BLaER1 treated with 17β-estradiol and CSF1 and Interleukin-3, amounts not matched to agents 10 nM and 100 nM (cell line): ENCODE measurements around the gene PUS10.

ENCODE experiments used
- H3K27ac ChIP-seq, 11 experiments: shearing (Covaris generic); formaldehyde crosslinking; 2 replicates each; pipeline ENCODE4 v1.8.1; 2022
- H3K27me3 ChIP-seq, 11 experiments: shearing (Covaris generic); formaldehyde crosslinking; 2 replicates each; pipeline ENCODE4 v1.8.1; 2022
- H3K36me3 ChIP-seq, 11 experiments: shearing (Covaris generic); formaldehyde crosslinking; 2 replicates each; pipeline ENCODE4 v1.8.1; 2022
- H3K4me1 ChIP-seq, 10 experiments: shearing (Covaris generic); formaldehyde crosslinking; 2 replicates each; pipeline ENCODE4 v1.8.1; 2022
- H3K4me2 ChIP-seq, 11 experiments: shearing (Covaris generic); formaldehyde crosslinking; 2 replicates each; pipeline ENCODE4 v1.8.1; 2022
- H3K4me3 ChIP-seq, 10 experiments: shearing (Covaris generic); formaldehyde crosslinking; 2 replicates each; pipeline ENCODE4 v1.8.1; 2022
- H3K9ac ChIP-seq, 11 experiments: shearing (Covaris generic); formaldehyde crosslinking; 2 replicates each; pipeline ENCODE4 v1.8.1; 2022
- H3K9me3 ChIP-seq, 11 experiments: shearing (Covaris generic); formaldehyde crosslinking; replicated peaks in 1 of 11; 2 replicates each; pipeline ENCODE4 v1.8.1; 2022
- H4K20me1 ChIP-seq, 11 experiments: shearing (Covaris generic); formaldehyde crosslinking; 2 replicates each; pipeline ENCODE4 v1.8.1; 2022
- Cebpa-rat ChIP-seq, 11 experiments: shearing (Covaris generic); IDR thresholded peaks; 2 replicates each; pipeline ENCODE4 v1.8.1; 2022

Gene PUS10

DNA sequence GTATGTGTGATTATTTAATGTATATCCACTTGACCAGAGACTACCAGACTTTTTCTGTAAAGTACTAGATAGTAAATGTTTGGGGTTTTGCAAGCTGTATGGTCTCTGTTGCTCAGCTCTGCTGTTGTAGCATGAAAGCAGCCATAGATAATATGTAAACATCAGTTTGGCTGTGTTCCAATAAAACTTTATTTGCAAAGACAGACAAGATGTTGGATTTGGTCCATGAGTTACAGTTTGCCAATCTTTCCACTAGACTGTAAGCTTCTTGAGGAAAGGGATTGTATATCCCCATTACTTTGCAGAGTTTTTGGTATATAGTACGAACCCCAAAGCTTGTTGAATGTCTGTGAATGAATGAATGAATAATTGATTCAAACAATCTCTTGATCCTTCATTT lies 119.5 kb downstream of the PUS10 start:
- Histone ChIP-seq H3K9me3 (no peaks in the 10 kb centered on the region), H4K20me1 (peaks cover 0 to 91% (median 0%) of the 10 kb centered on the region in 11 experiments; a peak in 3 of 22 replicates), H3K27ac (peak overlapping the region in 2 of 11 experiments; percentile 53 to 78; a peak in 3 of 22 replicates)

More for the DNA sequence above, 119.5 kb downstream of the PUS10 start:
- peak overlapping the region in 3 of 11 experiments; percentile 62 to 91 (median 90); a peak in 5 of 22 replicates for H3K4me2 ChIP-seq
- no peak for TF ChIP-seq Cebpa-rat (IDR thresholded peaks at IDR 0.05)
- 0 out of 22 replicates have a peak overlapping the region, but pooled peaks of 1 of the 11 experiments have one; percentile 69 for H3K9ac ChIP-seq
- no peaks in the 10 kb centered on the region for H3K27me3 ChIP-seq
- no peak overlapping the region for H3K4me3 ChIP-seq
- H3K4me1 ChIP-seq: peaks cover 0 to 44% (median 0%) of the 10 kb centered on the region in 10 experiments; a peak in 6 of 20 replicates
- peaks cover 29 to 92% (median 73%) of the 10 kb centered on the region in 11 experiments for H3K36me3 ChIP-seq
